Astrocyte (in vitro differentiated cells and primary cell): ENCODE measurements around the gene SETD6. TPM values are rescaled to one million over a fixed set of nuclear protein-coding genes. Genes with fewer than 3 reads are reported as not detected.

Experiments used
- DNase-seq: peaks from one replicate; pipeline ENCODE4 v3.0.0-alpha.2; 2010; ENCODE audit warnings: low read depth
- FAIRE-seq: peaks from 2 replicates; lab custom pipeline; 2011; peaks lifted over from hg19 to GRCh38; lab: Jason Lieb, UNC
- H2AFZ ChIP-seq: 2 replicates; pipeline ENCODE4 v1.6.0; 2012; ENCODE audit warnings: low read depth, low read length, inconsistent platforms
- H3K27ac ChIP-seq: 2 replicates; pipeline ENCODE4 v1.5.1; 2011; ENCODE audit warnings: low read depth, low read length, inconsistent platforms
- H3K27me3 ChIP-seq: 2 replicates; pipeline ENCODE4 v1.6.0; 2011; ENCODE audit warnings: low read length, inconsistent platforms; ENCODE audit not compliant: insufficient read depth
- H3K36me3 ChIP-seq: 2 replicates; pipeline ENCODE4 v1.5.1; 2011; ENCODE audit warnings: low read length, inconsistent platforms; ENCODE audit not compliant: insufficient read depth
- H3K4me1 ChIP-seq: 2 replicates; pipeline ENCODE4 v1.5.1; 2011; ENCODE audit warnings: low read length, inconsistent platforms; ENCODE audit not compliant: insufficient read depth
- H3K4me2 ChIP-seq: 2 replicates; pipeline ENCODE4 v1.6.0; 2012; ENCODE audit warnings: low read length, inconsistent platforms
- H3K4me3 ChIP-seq: 2 replicates; pipeline ENCODE4 v1.5.1; 2011; ENCODE audit warnings: low read depth, mild to moderate bottlenecking, low read length, inconsistent platforms; ENCODE audit not compliant: insufficient read depth
- H3K79me2 ChIP-seq: 2 replicates; pipeline ENCODE4 v1.6.0; 2012; ENCODE audit warnings: mild to moderate bottlenecking, low read length, inconsistent platforms; ENCODE audit not compliant: insufficient read depth
- H3K9ac ChIP-seq: 2 replicates; pipeline ENCODE4 v1.6.0; 2012; ENCODE audit warnings: mild to moderate bottlenecking, low read length, inconsistent platforms
- H3K9me3 ChIP-seq: 2 replicates; pipeline ENCODE4 v1.5.1; 2012; ENCODE audit warnings: low read depth, mild to moderate bottlenecking, low read length, inconsistent platforms; ENCODE audit not compliant: insufficient read depth
- H4K20me1 ChIP-seq: 2 replicates; pipeline ENCODE4 v1.6.0; 2012; ENCODE audit warnings: low read length, inconsistent platforms; ENCODE audit not compliant: insufficient read depth
- H3K27ac Mint-ChIP-seq: one replicate; pipeline ENCODE4 v1.8.0; 2021; ENCODE audit warnings: mild to moderate bottlenecking, mixed read lengths; ENCODE audit not compliant: unreplicated experiment
- H3K27me3 Mint-ChIP-seq: one replicate; pipeline ENCODE4 v1.8.0; 2021; ENCODE audit warnings: low read depth, mixed read lengths; ENCODE audit not compliant: unreplicated experiment
- H3K36me3 Mint-ChIP-seq: one replicate; pipeline ENCODE4 v1.8.0; 2021; ENCODE audit warnings: low read depth, mixed read lengths; ENCODE audit not compliant: unreplicated experiment
- H3K4me1 Mint-ChIP-seq: one replicate; pipeline ENCODE4 v1.8.0; 2021; ENCODE audit warnings: low read depth, mixed read lengths; ENCODE audit not compliant: unreplicated experiment
- H3K4me3 Mint-ChIP-seq: one replicate; pipeline ENCODE4 v1.8.0; 2021; ENCODE audit warnings: mild to moderate bottlenecking, moderate library complexity, mixed read lengths; ENCODE audit not compliant: unreplicated experiment
- H3K9me3 Mint-ChIP-seq: one replicate; pipeline ENCODE4 v1.8.0; 2021; ENCODE audit warnings: mild to moderate bottlenecking, mixed read lengths; ENCODE audit not compliant: unreplicated experiment
- EZH2 ChIP-seq: IDR thresholded peaks from 2 replicates; pipeline ENCODE4 v1.6.1; 2012; ENCODE audit warnings: mild to moderate bottlenecking, low read length, inconsistent platforms; ENCODE audit not compliant: insufficient read depth
- total RNA-seq: library from RNA; stranded (reverse); gene quantifications from 2 replicates; pipeline ENCODE4 v1.2.1, GENCODE V29; 2021
- TF ChIP-seq, protein P1 (sequence below): IDR thresholded peaks from 2 replicates; pipeline ENCODE4 v1.5.1; 2011; ENCODE audit warnings: low read depth, mild to moderate bottlenecking, inconsistent platforms, low read length, moderate library complexity; ENCODE audit not compliant: insufficient read depth

Gene SETD6
- total RNA-seq, 1 donor from 2014 or later = 6.7 TPM

GRCh38 chr16:58509256-58510096 is 5.8 kb upstream of the SETD6 start:
- no peak overlapping the region for H3K4me3 Mint-ChIP-seq
- no peak for TF ChIP-seq EZH2
- TF ChIP-seq, protein P1, sequence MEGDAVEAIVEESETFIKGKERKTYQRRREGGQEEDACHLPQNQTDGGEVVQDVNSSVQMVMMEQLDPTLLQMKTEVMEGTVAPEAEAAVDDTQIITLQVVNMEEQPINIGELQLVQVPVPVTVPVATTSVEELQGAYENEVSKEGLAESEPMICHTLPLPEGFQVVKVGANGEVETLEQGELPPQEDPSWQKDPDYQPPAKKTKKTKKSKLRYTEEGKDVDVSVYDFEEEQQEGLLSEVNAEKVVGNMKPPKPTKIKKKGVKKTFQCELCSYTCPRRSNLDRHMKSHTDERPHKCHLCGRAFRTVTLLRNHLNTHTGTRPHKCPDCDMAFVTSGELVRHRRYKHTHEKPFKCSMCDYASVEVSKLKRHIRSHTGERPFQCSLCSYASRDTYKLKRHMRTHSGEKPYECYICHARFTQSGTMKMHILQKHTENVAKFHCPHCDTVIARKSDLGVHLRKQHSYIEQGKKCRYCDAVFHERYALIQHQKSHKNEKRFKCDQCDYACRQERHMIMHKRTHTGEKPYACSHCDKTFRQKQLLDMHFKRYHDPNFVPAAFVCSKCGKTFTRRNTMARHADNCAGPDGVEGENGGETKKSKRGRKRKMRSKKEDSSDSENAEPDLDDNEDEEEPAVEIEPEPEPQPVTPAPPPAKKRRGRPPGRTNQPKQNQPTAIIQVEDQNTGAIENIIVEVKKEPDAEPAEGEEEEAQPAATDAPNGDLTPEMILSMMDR = no peak
- Histone ChIP-seq H3K9ac (no peak overlapping the region), H3K79me2 (no peaks in the 10 kb centered on the region), H3K9me3 (no peaks in the 10 kb centered on the region), H3K36me3 (no peaks in the 10 kb centered on the region), H4K20me1 (peaks cover 10% of the 10 kb centered on the region), H3K4me1 (no peaks in the 10 kb centered on the region), H3K27me3 (no peaks in the 10 kb centered on the region), H3K27ac (no peak overlapping the region), H3K4me3 (no peak overlapping the region), H3K4me2 (no peak overlapping the region), H2AFZ (no peak overlapping the region)
- DNase-seq = no peak
- H3K36me3 Mint-ChIP-seq = peaks cover 8% of the 10 kb centered on the region
- H3K27ac Mint-ChIP-seq = peak overlapping the region; percentile 77
- peaks cover 4% of the 10 kb centered on the region for H3K4me1 Mint-ChIP-seq
- H3K27me3 Mint-ChIP-seq = no peaks in the 10 kb centered on the region
- no peak for FAIRE-seq
- H3K9me3 Mint-ChIP-seq = no peaks in the 10 kb centered on the region

DNA sequence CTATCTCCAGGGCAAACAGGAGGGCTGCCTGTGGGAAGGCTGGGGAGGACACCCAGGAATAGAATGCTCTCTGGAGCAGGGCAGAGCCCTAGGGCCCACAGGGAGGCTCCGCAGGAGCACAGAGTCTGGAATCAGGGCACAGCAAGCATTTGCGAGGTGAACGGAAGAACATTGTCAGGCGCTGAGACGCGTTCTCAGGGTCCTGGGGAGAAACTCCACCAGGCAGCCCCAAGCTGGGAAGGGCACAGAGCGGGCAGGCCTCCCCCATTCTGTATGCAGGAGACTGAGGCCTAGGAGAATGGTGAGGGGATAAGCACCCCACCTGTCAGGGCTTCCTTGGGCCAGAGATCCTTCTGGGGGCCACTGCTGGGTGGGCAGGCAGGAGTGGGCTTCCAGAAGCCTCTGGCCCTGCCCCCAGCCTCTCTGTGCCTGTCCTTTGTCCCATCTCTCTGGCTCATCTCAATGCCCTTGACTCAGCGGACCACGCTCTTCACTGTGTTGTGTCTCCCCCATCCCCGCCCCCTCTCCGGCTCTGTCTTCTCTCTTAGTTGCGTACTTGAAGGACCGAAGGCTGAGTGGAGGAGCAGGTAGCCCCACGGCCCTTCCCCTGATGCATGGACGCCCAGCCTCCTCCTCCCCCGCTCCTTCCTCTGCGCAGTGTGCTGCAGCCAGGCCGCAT is 5.1 kb upstream of the SETD6 start:
- H3K4me1 Mint-ChIP-seq = peaks cover 9% of the 10 kb centered on the region
- no peaks in the 10 kb centered on the region for H3K79me2 ChIP-seq
- H3K9me3 Mint-ChIP-seq = no peaks in the 10 kb centered on the region
- no peaks in the 10 kb centered on the region for H3K27me3 Mint-ChIP-seq
- peaks cover 5% of the 10 kb centered on the region for H3K4me1 ChIP-seq
- no peak overlapping the region for H2AFZ ChIP-seq
- H3K4me3 Mint-ChIP-seq = no peak overlapping the region
- peaks cover 11% of the 10 kb centered on the region for H3K36me3 Mint-ChIP-seq
- no peak overlapping the region for H3K27ac ChIP-seq
- DNase-seq (no peak), FAIRE-seq (no peak)
- H3K9me3 ChIP-seq = no peaks in the 10 kb centered on the region
- H3K27me3 ChIP-seq = no peaks in the 10 kb centered on the region
- TF ChIP-seq, protein P1 = no peak
- H3K4me3 ChIP-seq = no peak overlapping the region
- no peaks in the 10 kb centered on the region for H3K36me3 ChIP-seq
- H4K20me1 ChIP-seq = peaks cover 10% of the 10 kb centered on the region
- no peak overlapping the region for H3K4me2 ChIP-seq
- H3K9ac ChIP-seq = no peak overlapping the region
- H3K27ac Mint-ChIP-seq = peak overlapping the region; percentile 77
